ENCODE data around the gene EPB41L1.
A peak's percentile ranks its signal among the peaks of the same experiment; 100 is the strongest.

DNA sequence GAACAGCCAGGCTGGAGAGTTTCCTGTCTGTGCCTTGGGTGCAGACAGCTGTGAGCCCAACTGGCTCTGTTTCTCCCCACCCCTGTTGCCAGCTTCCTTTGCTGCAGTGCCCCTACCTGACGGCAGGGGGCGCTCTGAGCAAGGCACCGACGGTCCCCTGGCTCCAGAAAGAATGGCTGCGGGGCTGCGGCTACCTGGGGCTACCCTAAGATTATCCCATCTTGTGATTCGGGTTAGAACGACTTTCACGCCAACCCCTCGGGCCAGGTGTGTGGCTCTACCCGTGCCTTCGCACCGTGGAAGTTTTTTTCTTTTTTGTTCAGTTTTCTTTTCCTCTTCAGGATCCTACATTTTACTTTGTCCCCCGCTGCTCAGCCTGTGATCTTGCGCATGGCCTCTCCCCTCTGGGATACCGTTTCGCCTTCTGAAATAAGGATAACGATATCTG lies 48.4 kb downstream of the EPB41L1 start:
- TF ChIP-seq, protein P1, sequence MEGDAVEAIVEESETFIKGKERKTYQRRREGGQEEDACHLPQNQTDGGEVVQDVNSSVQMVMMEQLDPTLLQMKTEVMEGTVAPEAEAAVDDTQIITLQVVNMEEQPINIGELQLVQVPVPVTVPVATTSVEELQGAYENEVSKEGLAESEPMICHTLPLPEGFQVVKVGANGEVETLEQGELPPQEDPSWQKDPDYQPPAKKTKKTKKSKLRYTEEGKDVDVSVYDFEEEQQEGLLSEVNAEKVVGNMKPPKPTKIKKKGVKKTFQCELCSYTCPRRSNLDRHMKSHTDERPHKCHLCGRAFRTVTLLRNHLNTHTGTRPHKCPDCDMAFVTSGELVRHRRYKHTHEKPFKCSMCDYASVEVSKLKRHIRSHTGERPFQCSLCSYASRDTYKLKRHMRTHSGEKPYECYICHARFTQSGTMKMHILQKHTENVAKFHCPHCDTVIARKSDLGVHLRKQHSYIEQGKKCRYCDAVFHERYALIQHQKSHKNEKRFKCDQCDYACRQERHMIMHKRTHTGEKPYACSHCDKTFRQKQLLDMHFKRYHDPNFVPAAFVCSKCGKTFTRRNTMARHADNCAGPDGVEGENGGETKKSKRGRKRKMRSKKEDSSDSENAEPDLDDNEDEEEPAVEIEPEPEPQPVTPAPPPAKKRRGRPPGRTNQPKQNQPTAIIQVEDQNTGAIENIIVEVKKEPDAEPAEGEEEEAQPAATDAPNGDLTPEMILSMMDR (IDR thresholded peaks at IDR 0.05) = peak; percentile 83 to 94 (median 90)
- TF ChIP-seq POLR2AphosphoS5 (IDR thresholded peaks at IDR 0.05) = no peak
- no peak for TF ChIP-seq POLR2A (IDR thresholded peaks at IDR 0.05)
- no peak for TF ChIP-seq EP300 (IDR thresholded peaks at IDR 0.05)
